Adrenal gland (tissue), 5 donors: ENCODE results near the gene PBX1.

ENCODE experiments used
- CTCF ChIP-seq, 6 experiments: fragments of 450-650 bp in 4 of 6; fragments of 200-600 bp in 2 of 6; sonication (generic) in 1 of 6; IDR thresholded peaks; 1 replicate in 5 of 6; 2 replicates in 1 of 6; pipeline versions ENCODE4 v1.5.1 to v1.8.0; 2016 to 2021; ENCODE audit warnings: antibody characterized with exemption in 6 of 6, mild to moderate bottlenecking in 2 of 6, moderate library complexity in 1 of 6
- POLR2A ChIP-seq, 2 donors: fragments of 450-650 bp; IDR thresholded peaks; one replicate each; pipeline ENCODE4 v1.6.1; 2017; ENCODE audit warnings: antibody characterized with exemption in 2 of 2, mild to moderate bottlenecking in 2 of 2, moderate library complexity in 1 of 2
- donor health status: DM: no; HTN: no; CAD: no.

- TF ChIP-seq CTCF (IDR thresholded peaks at IDR 0.05): no peak
- TF ChIP-seq POLR2A (IDR thresholded peaks at IDR 0.05): no peak
Measured at GRCh38 chr1:164610538-164611222, 51.7 kb downstream of the PBX1 start.
